NT2/D1 (cell line): ENCODE data around the gene SDK2.

ENCODE experiments used
- SUZ12 ChIP-seq: IDR thresholded peaks from 2 replicates; pipeline ENCODE4 v1.6.1; 2011; ENCODE audit not compliant: insufficient read length, insufficient read depth; ENCODE audit errors: extremely low read depth
- ZNF274 ChIP-seq: IDR thresholded peaks from 2 replicates; pipeline ENCODE4 v1.6.1; 2011; ENCODE audit warnings: mild to moderate bottlenecking, low read depth, low read length

GRCh38 chr17:73650617-73651200 is 6.5 kb upstream of the SDK2 start:
- TF ChIP-seq ZNF274, result no peak
- TF ChIP-seq SUZ12, result no peak
